GM19463 (cell line): ENCODE data around the gene PODXL.

Experiments
- ATAC-seq: cut with Tn5 transposase; IDR thresholded peaks from one replicate; pipeline ENCODE4 v1.9.1; 2021; ENCODE audit warnings: mild to moderate bottlenecking, moderate library complexity; ENCODE audit not compliant: unreplicated experiment

PODXL gene

DNA sequence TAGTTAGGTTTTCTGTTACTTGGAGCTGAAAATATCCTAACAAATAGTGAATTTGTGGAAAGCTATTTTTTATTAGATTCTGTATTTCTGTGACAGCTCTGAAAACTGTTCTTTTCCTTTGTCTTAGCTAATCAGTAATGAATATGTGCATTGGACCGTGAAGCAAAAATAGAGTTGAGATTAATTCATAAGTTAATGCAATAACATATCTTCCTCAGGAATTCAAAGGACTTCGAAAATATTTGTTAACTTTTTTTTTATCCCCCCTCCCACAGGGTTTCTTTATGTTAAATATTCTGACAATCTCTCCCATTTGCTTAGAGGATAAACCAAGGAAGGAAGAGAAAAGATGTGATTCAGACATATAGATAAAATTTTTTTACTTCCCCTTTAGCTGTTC is 101.4 kb downstream of the PODXL start:
- ATAC-seq = no peak

DNA sequence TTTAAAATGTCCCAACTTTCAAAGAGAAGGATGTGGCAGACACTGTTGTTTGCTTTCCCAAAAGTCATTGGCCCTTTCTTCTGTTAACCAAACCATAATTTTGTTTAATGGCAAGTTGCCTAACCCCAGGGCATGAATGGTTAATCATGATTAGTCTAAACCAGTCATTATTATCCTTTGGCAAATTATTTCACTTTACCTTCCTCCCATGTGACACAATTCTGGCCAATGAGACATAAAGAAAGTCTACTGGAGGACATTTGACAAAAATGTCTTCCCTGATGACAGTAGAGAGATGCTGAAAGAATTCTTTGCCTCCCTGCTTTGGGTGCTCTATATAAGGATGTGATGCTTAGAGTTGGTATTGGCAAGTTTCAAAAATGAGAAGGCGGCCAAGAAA is 101.9 kb downstream of the PODXL start:
- ATAC-seq = no peak
